Measurements from ENCODE around the gene MGAT5.
"Not testable (repeated sequence)": the region's sequence is repeated elsewhere in the genome, so short reads cannot be mapped to it uniquely, and the experiment has no call there.

Gene MGAT5

GRCh38 chr2:134468164-134468563 lies 214.3 kb downstream of the MGAT5 start:
- DNase-seq (ENCODE audit: low read depth in 3 of 3): no peak

- DNase-seq (ENCODE audit: low read depth in 3 of 3): no peak
Measured at GRCh38 chr2:134468776-134469175, 214.9 kb downstream of the MGAT5 start.

GRCh38 chr2:134469516-134470115 lies 215.7 kb downstream of the MGAT5 start:
- no peak for DNase-seq (ENCODE audit: low read depth in 3 of 3)

GRCh38 chr2:134470561-134471168 lies 216.8 kb downstream of the MGAT5 start:
- no peak for DNase-seq (ENCODE audit: low read depth in 3 of 3)

GRCh38 chr2:134476982-134477381 lies 223.1 kb downstream of the MGAT5 start:
- not testable (repeated sequence) for DNase-seq (ENCODE audit: low read depth in 3 of 3)

GRCh38 chr2:134479696-134480330 lies 225.9 kb downstream of the MGAT5 start:
- DNase-seq (ENCODE audit: low read depth in 3 of 3): no peak

- DNase-seq (ENCODE audit: low read depth in 3 of 3): no peak
Measured at GRCh38 chr2:134482131-134482723, 228.4 kb downstream of the MGAT5 start.

GRCh38 chr2:134482766-134483340 lies 229.0 kb downstream of the MGAT5 start:
- DNase-seq (ENCODE audit: low read depth in 3 of 3): no peak

GRCh38 chr2:134489732-134490384 lies 236.0 kb downstream of the MGAT5 start:
- DNase-seq (ENCODE audit: low read depth in 3 of 3): no peak

GRCh38 chr2:134490559-134490958 lies 236.7 kb downstream of the MGAT5 start:
- DNase-seq (ENCODE audit: low read depth in 3 of 3): no peak

GRCh38 chr2:134491022-134491421 lies 237.2 kb downstream of the MGAT5 start:
- no peak for DNase-seq (ENCODE audit: low read depth in 3 of 3)

GRCh38 chr2:134491771-134492441 lies 238.0 kb downstream of the MGAT5 start:
- no peak for DNase-seq (ENCODE audit: low read depth in 3 of 3)

GRCh38 chr2:134493797-134494196 lies 239.9 kb downstream of the MGAT5 start:
- no peak for DNase-seq (ENCODE audit: low read depth in 3 of 3)

- DNase-seq (ENCODE audit: low read depth in 3 of 3): no peak
Measured at GRCh38 chr2:134498654-134499053, 244.8 kb downstream of the MGAT5 start.

- DNase-seq (ENCODE audit: low read depth in 3 of 3): no peak
Measured at GRCh38 chr2:134499307-134499926, 245.5 kb downstream of the MGAT5 start.

- DNase-seq (ENCODE audit: low read depth in 3 of 3): no peak
Measured at GRCh38 chr2:134500211-134500935, 246.5 kb downstream of the MGAT5 start.

GRCh38 chr2:134501476-134502091 lies 247.7 kb downstream of the MGAT5 start:
- DNase-seq (ENCODE audit: low read depth in 3 of 3): no peak

- no peak for DNase-seq (ENCODE audit: low read depth in 3 of 3)
Measured at GRCh38 chr2:134502104-134502503, 248.2 kb downstream of the MGAT5 start.
